ENCODE measurements around the gene TSPAN5.
A peak's percentile ranks its signal among the peaks of the same experiment; 100 is the strongest.
"Not testable (repeated sequence)": the region's sequence is repeated elsewhere in the genome, so short reads cannot be mapped to it uniquely, and the experiment has no call there.

Gene TSPAN5

GRCh38 chr4:98544141-98544817 is 114.1 kb downstream of the TSPAN5 start:
- no peak for DNase-seq

GRCh38 chr4:98542011-98542410 is 116.4 kb downstream of the TSPAN5 start:
- no peak for DNase-seq

GRCh38 chr4:98540803-98541202 is 117.6 kb downstream of the TSPAN5 start:
- DNase-seq: no peak

- no peak for DNase-seq
Measured at GRCh38 chr4:98539741-98540140, 118.7 kb downstream of the TSPAN5 start.

- DNase-seq: no peak
Measured at GRCh38 chr4:98539299-98539698, 119.1 kb downstream of the TSPAN5 start.

- no peak for DNase-seq
Measured at GRCh38 chr4:98536631-98537030, 121.8 kb downstream of the TSPAN5 start.

- not testable (repeated sequence) for DNase-seq
Measured at GRCh38 chr4:98534146-98534545, 124.3 kb downstream of the TSPAN5 start.

- no peak for DNase-seq
Measured at GRCh38 chr4:98530572-98530971, 127.8 kb downstream of the TSPAN5 start.

- DNase-seq: no peak
Measured at GRCh38 chr4:98529970-98530569, 128.3 kb downstream of the TSPAN5 start.

GRCh38 chr4:98528882-98529281 is 129.5 kb downstream of the TSPAN5 start:
- DNase-seq: peak; percentile 40

- no peak for DNase-seq
Measured at GRCh38 chr4:98527534-98528269, 130.7 kb downstream of the TSPAN5 start.

GRCh38 chr4:98524230-98524629 is 134.2 kb downstream of the TSPAN5 start:
- no peak for DNase-seq

- no peak for DNase-seq
Measured at GRCh38 chr4:98522636-98523395, 135.6 kb downstream of the TSPAN5 start.

- no peak for DNase-seq
Measured at GRCh38 chr4:98522062-98522461, 136.3 kb downstream of the TSPAN5 start.

GRCh38 chr4:98521486-98521885 is 136.9 kb downstream of the TSPAN5 start:
- no peak for DNase-seq

GRCh38 chr4:98519268-98519977 is 139.0 kb downstream of the TSPAN5 start:
- no peak for DNase-seq

GRCh38 chr4:98518559-98519267 is 139.7 kb downstream of the TSPAN5 start:
- no peak for DNase-seq

- DNase-seq: no peak
Measured at GRCh38 chr4:98517218-98518021, 141.0 kb downstream of the TSPAN5 start.

- no peak for DNase-seq
Measured at GRCh38 chr4:98516441-98517217, 141.8 kb downstream of the TSPAN5 start.

GRCh38 chr4:98516042-98516440 is 142.4 kb downstream of the TSPAN5 start:
- no peak for DNase-seq
